Ectodermal cell (in vitro differentiated cells): ENCODE data around the gene NGFR.
"Not testable (repeated sequence)": the region's sequence is repeated elsewhere in the genome, so short reads cannot be mapped to it uniquely, and the experiment has no call there.

Source experiments
- H3K27ac ChIP-seq: 2 replicates; pipeline ENCODE4 v1.7.0; 2013; ENCODE audit warnings: mild to moderate bottlenecking, low read depth, low read length; ENCODE audit not compliant: insufficient read depth, poor library complexity, severe bottlenecking
- H3K27me3 ChIP-seq: 2 replicates; pipeline ENCODE4 v1.7.0; 2013; ENCODE audit warnings: mild to moderate bottlenecking, low read length; ENCODE audit not compliant: insufficient read depth, control insufficient read depth, poor library complexity, severe bottlenecking
- H3K36me3 ChIP-seq: one replicate; pipeline ENCODE4 v1.7.0; 2013; ENCODE audit warnings: low read length; ENCODE audit not compliant: control insufficient read depth, insufficient read depth
- H3K4me1 ChIP-seq: one replicate; pipeline ENCODE4 v1.7.0; 2013; ENCODE audit warnings: low read length; ENCODE audit not compliant: control insufficient read depth, insufficient read depth
- H3K4me3 ChIP-seq: 2 replicates; pipeline ENCODE4 v1.7.0; 2013; ENCODE audit warnings: low read depth, low read length, control low read depth; ENCODE audit not compliant: insufficient read depth
- H3K9me3 ChIP-seq: 2 replicates; pipeline ENCODE4 v1.7.0; 2013; ENCODE audit warnings: mild to moderate bottlenecking, low read length, moderate library complexity; ENCODE audit not compliant: control insufficient read depth
- WGBS, 2 experiments: methylation state at CpG; one replicate each; pipeline ENCODE4 v1.1.7; 2013; ENCODE audit warnings: missing lambda C conversion rate in 2 of 2; 5-methylcytosine and 5-hydroxymethylcytosine counted together

NGFR gene

GRCh38 chr17:49545806-49546545 lies 50.9 kb downstream of the NGFR start:
- Histone ChIP-seq H3K4me3 (no peak overlapping the region), H3K9me3 (no peaks in the 10 kb centered on the region), H3K36me3 (no peaks in the 10 kb centered on the region), H3K27me3 (no peaks in the 10 kb centered on the region), H3K4me1 (peaks cover 28% of the 10 kb centered on the region), H3K27ac (no peak overlapping the region)
- WGBS, 2 experiments, result 79 to 84% methylated on average over 14 to 15 of the region's 15 CpGs

GRCh38 chr17:49546546-49547535 lies 51.7 kb downstream of the NGFR start:
- no peaks in the 10 kb centered on the region for H3K36me3 ChIP-seq
- peaks cover 32% of the 10 kb centered on the region for H3K4me1 ChIP-seq
- 84 to 85% methylated on average over 18 of the region's 18 CpGs for WGBS, 2 experiments
- no peaks in the 10 kb centered on the region for H3K9me3 ChIP-seq
- H3K4me3 ChIP-seq, result no peak overlapping the region
- H3K27me3 ChIP-seq, result no peaks in the 10 kb centered on the region
- no peak overlapping the region for H3K27ac ChIP-seq

- Histone ChIP-seq H3K36me3 (no peaks in the 10 kb centered on the region), H3K27ac (no peak overlapping the region), H3K4me1 (peaks cover 32% of the 10 kb centered on the region), H3K27me3 (no peaks in the 10 kb centered on the region), H3K4me3 (no peak overlapping the region), H3K9me3 (no peaks in the 10 kb centered on the region)
- WGBS, 2 experiments, result 89 to 91% methylated on average over 9 of the region's 9 CpGs
These were observed 52.5 kb downstream of the NGFR start for GRCh38 chr17:49547566-49547965.

GRCh38 chr17:49548051-49548505 lies 53.0 kb downstream of the NGFR start:
- Histone ChIP-seq H3K27ac (no peak overlapping the region), H3K27me3 (no peaks in the 10 kb centered on the region), H3K9me3 (no peaks in the 10 kb centered on the region), H3K4me3 (no peak overlapping the region), H3K4me1 (peaks cover 32% of the 10 kb centered on the region), H3K36me3 (no peaks in the 10 kb centered on the region)
- WGBS, 2 experiments, result 72% methylated on average over 12 of the region's 12 CpGs

GRCh38 chr17:49548506-49549310 lies 53.6 kb downstream of the NGFR start:
- Histone ChIP-seq H3K27ac (no peak overlapping the region), H3K36me3 (no peaks in the 10 kb centered on the region), H3K9me3 (no peaks in the 10 kb centered on the region), H3K4me1 (peaks cover 32% of the 10 kb centered on the region), H3K4me3 (no peak overlapping the region), H3K27me3 (no peaks in the 10 kb centered on the region)
- 81 to 84% methylated on average over 8 of the region's 8 CpGs for WGBS, 2 experiments

- Histone ChIP-seq H3K27me3 (no peaks in the 10 kb centered on the region), H3K4me1 (peaks cover 32% of the 10 kb centered on the region), H3K4me3 (no peak overlapping the region), H3K27ac (no peak overlapping the region), H3K36me3 (no peaks in the 10 kb centered on the region), H3K9me3 (no peaks in the 10 kb centered on the region)
- WGBS, 2 experiments, result 96% methylated on average over 6 of the region's 6 CpGs
These were observed 54.2 kb downstream of the NGFR start for GRCh38 chr17:49549311-49549605.

GRCh38 chr17:49549691-49550678 lies 54.9 kb downstream of the NGFR start:
- WGBS, 2 experiments, result 89 to 92% methylated on average over 20 of the region's 20 CpGs
- no peaks in the 10 kb centered on the region for H3K36me3 ChIP-seq
- H3K9me3 ChIP-seq, result no peaks in the 10 kb centered on the region
- no peaks in the 10 kb centered on the region for H3K27me3 ChIP-seq
- H3K4me3 ChIP-seq, result no peak overlapping the region
- H3K4me1 ChIP-seq, result peaks cover 29% of the 10 kb centered on the region
- H3K27ac ChIP-seq, result no peak overlapping the region

GRCh38 chr17:49550764-49551163 lies 55.7 kb downstream of the NGFR start:
- not testable (repeated sequence) for H3K27me3 ChIP-seq, H3K27ac ChIP-seq, H3K4me3 ChIP-seq, H3K9me3 ChIP-seq, H3K36me3 ChIP-seq
- 88 to 90% methylated on average over 9 of the region's 9 CpGs for WGBS, 2 experiments
- peaks cover 21% of the 10 kb centered on the region for H3K4me1 ChIP-seq
